ENCODE data around the gene SGCA. TPM values are rescaled to one million over a fixed set of nuclear protein-coding genes. Genes with fewer than 3 reads are reported as not detected.

SGCA gene
- total RNA-seq, 1 experiment from 2014 or later: not detected

DNA sequence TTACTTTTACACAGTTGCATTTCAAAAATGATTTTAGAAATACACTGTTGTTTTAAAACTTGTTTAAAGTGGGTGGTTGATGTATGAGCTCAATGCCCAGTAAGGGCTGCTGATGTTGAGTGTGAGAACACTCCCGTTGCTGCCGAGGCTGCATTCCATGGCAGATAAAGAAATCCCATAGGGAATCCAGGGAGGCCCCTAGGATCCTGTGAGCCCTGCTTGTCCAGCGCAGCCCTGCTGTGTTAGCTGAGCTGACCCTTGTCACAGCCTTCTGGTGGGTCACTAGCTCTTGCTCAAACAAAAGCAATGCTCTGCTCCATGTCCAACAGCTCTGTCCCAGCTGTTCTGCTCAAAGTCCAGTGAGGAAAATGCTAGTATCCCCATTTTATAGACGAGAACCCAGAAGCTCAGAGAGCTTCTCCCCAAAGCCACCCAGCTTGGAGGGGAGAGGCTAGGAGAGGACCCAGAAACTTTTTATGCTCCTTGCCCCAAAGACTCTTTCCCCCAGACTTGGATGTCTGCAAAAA is 54.2 kb downstream of the SGCA start:
- peaks cover 44% of the 10 kb centered on the region for H3K4me1 ChIP-seq (ENCODE audit: insufficient read depth, low read length)
- intact Hi-C loops (cut with micrococcal nuclease): loop anchor here (1.0 to 5.0 kb wide), 3 partner anchors 18 to 52 kb away; partner anchors contain the start of gene TMEM92
- ATAC-seq (peak; percentile 39), DNase-seq (no peak)
- no peaks in the 10 kb centered on the region for H3K9me3 ChIP-seq (ENCODE audit: low read length)
- CTCF ChIA-PET: interaction anchor here (0.6 to 1.3 kb wide), 2 partner anchors 20 to 126 kb away, joined by 3 to 6 read pairs; no protein-coding TSS in a partner anchor
- no peaks in the 10 kb centered on the region for H3K27me3 ChIP-seq (ENCODE audit: low read length)
- H3K9ac ChIP-seq (ENCODE audit: low read length): peak overlapping the region; percentile 22
- H3K36me3 ChIP-seq (ENCODE audit: low read depth, low read length): no peaks in the 10 kb centered on the region
- peak overlapping the region; percentile 89 for H3K27ac ChIP-seq (ENCODE audit: low read length)
- H3K9me2 ChIP-seq (replicated peaks; ENCODE audit: low read length): no peaks in the 10 kb centered on the region
- no peak for TF ChIP-seq EZH2 (IDR thresholded peaks at IDR 0.05; ENCODE audit: low read length, unreplicated experiment)
- TF ChIP-seq EZH2phosphoT487 (IDR thresholded peaks at IDR 0.05; ENCODE audit: borderline replicate concordance, low read length): no peak
- TF ChIP-seq, protein P1, sequence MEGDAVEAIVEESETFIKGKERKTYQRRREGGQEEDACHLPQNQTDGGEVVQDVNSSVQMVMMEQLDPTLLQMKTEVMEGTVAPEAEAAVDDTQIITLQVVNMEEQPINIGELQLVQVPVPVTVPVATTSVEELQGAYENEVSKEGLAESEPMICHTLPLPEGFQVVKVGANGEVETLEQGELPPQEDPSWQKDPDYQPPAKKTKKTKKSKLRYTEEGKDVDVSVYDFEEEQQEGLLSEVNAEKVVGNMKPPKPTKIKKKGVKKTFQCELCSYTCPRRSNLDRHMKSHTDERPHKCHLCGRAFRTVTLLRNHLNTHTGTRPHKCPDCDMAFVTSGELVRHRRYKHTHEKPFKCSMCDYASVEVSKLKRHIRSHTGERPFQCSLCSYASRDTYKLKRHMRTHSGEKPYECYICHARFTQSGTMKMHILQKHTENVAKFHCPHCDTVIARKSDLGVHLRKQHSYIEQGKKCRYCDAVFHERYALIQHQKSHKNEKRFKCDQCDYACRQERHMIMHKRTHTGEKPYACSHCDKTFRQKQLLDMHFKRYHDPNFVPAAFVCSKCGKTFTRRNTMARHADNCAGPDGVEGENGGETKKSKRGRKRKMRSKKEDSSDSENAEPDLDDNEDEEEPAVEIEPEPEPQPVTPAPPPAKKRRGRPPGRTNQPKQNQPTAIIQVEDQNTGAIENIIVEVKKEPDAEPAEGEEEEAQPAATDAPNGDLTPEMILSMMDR (conservative IDR thresholded peaks at IDR 0.05; ENCODE audit: low read depth, low read length): no peak
- H3K4me2 ChIP-seq (ENCODE audit: low read length): peak overlapping the region; percentile 78
- H3K4me3 ChIP-seq (ENCODE audit: low read length): peak overlapping the region; percentile 52
- H2AFZ ChIP-seq (ENCODE audit: low read length): peak overlapping the region; percentile 36; the same call in 1 of the 2 replicates
- no peaks in the 10 kb centered on the region for H3K79me2 ChIP-seq (ENCODE audit: low read length)
- no TSS peak for BruUV-seq (replicated peaks)
- POLR2A ChIA-PET (ENCODE audit: unreplicated experiment): interaction anchor here (0.6 kb wide), 1 partner anchor 40 kb away, joined by 7 read pairs; no protein-coding TSS in a partner anchor
- no peaks in the 10 kb centered on the region for H4K20me1 ChIP-seq (ENCODE audit: low read length)
- H3F3A ChIP-seq (ENCODE audit: low read length, unreplicated experiment): peaks cover 11% of the 10 kb centered on the region

- no peak overlapping the region for H3K9ac ChIP-seq (ENCODE audit: low read length)
- H3K4me2 ChIP-seq (ENCODE audit: low read length): no peak overlapping the region
- H3K36me3 ChIP-seq (ENCODE audit: low read depth, low read length): no peaks in the 10 kb centered on the region
- no peak overlapping the region for H3K4me3 ChIP-seq (ENCODE audit: low read length)
- intact Hi-C loops (cut with micrococcal nuclease): no loop called here
- no peak for TF ChIP-seq EZH2 (IDR thresholded peaks at IDR 0.05; ENCODE audit: low read length, unreplicated experiment)
- TF ChIP-seq, protein P1 (conservative IDR thresholded peaks at IDR 0.05; ENCODE audit: low read depth, low read length): no peak
- no peak for TF ChIP-seq EZH2phosphoT487 (IDR thresholded peaks at IDR 0.05; ENCODE audit: borderline replicate concordance, low read length)
- H3K79me2 ChIP-seq (ENCODE audit: low read length): no peaks in the 10 kb centered on the region
- ChIA-PET CTCF (interaction anchor here (1.3 kb wide), 1 partner anchor 20 kb away, joined by 6 read pairs; no protein-coding TSS in a partner anchor), POLR2A (ENCODE audit: unreplicated experiment) (no interaction called here)
- H3K27ac ChIP-seq (ENCODE audit: low read length): no peak overlapping the region
- no peaks in the 10 kb centered on the region for H3K9me3 ChIP-seq (ENCODE audit: low read length)
- ATAC-seq (no peak), DNase-seq (no peak)
- H3K27me3 ChIP-seq (ENCODE audit: low read length): no peaks in the 10 kb centered on the region
- H3K9me2 ChIP-seq (replicated peaks; ENCODE audit: low read length): no peaks in the 10 kb centered on the region
- peaks cover 44% of the 10 kb centered on the region for H3K4me1 ChIP-seq (ENCODE audit: insufficient read depth, low read length)
- peaks cover 11% of the 10 kb centered on the region for H3F3A ChIP-seq (ENCODE audit: low read length, unreplicated experiment)
- no peaks in the 10 kb centered on the region for H4K20me1 ChIP-seq (ENCODE audit: low read length)
- no TSS peak for BruUV-seq (replicated peaks)
- no peak overlapping the region for H2AFZ ChIP-seq (ENCODE audit: low read length)
Measured at GRCh38 chr17:50220811-50221210, 55.0 kb downstream of the SGCA start.

- H3K9ac ChIP-seq (ENCODE audit: low read length): no peak overlapping the region
- H3K27me3 ChIP-seq (ENCODE audit: low read length): no peaks in the 10 kb centered on the region
- peaks cover 44% of the 10 kb centered on the region for H3K4me1 ChIP-seq (ENCODE audit: insufficient read depth, low read length)
- H3K79me2 ChIP-seq (ENCODE audit: low read length): no peaks in the 10 kb centered on the region
- intact Hi-C loops (cut with micrococcal nuclease): no loop called here
- H2AFZ ChIP-seq (ENCODE audit: low read length): no peak overlapping the region
- no peak for ATAC-seq
- TF ChIP-seq, protein P1 (conservative IDR thresholded peaks at IDR 0.05; ENCODE audit: low read depth, low read length): no peak
- TF ChIP-seq EZH2 (IDR thresholded peaks at IDR 0.05; ENCODE audit: low read length, unreplicated experiment) (no peak), EZH2phosphoT487 (IDR thresholded peaks at IDR 0.05; ENCODE audit: borderline replicate concordance, low read length) (no peak)
- BruUV-seq (replicated peaks): no TSS peak
- H3K27ac ChIP-seq (ENCODE audit: low read length): no peak overlapping the region
- peaks cover 11% of the 10 kb centered on the region for H3F3A ChIP-seq (ENCODE audit: low read length, unreplicated experiment)
- H3K4me3 ChIP-seq (ENCODE audit: low read length): no peak overlapping the region
- no peaks in the 10 kb centered on the region for H4K20me1 ChIP-seq (ENCODE audit: low read length)
- POLR2A ChIA-PET (ENCODE audit: unreplicated experiment): interaction anchor here (0.6 kb wide), 1 partner anchor 441 kb away, joined by 4 read pairs; no protein-coding TSS in a partner anchor
- H3K4me2 ChIP-seq (ENCODE audit: low read length): no peak overlapping the region
- H3K9me3 ChIP-seq (ENCODE audit: low read length): no peaks in the 10 kb centered on the region
- DNase-seq: no peak
- no peaks in the 10 kb centered on the region for H3K9me2 ChIP-seq (replicated peaks; ENCODE audit: low read length)
- H3K36me3 ChIP-seq (ENCODE audit: low read depth, low read length): no peaks in the 10 kb centered on the region
- CTCF ChIA-PET: no interaction called here
Measured at GRCh38 chr17:50221266-50221863, 55.6 kb downstream of the SGCA start.
